HG03175 (cell line): ENCODE measurements around the gene CRX.
"Not testable (repeated sequence)": the region's sequence is repeated elsewhere in the genome, so short reads cannot be mapped to it uniquely, and the experiment has no call there.

Source experiments
- ATAC-seq: cut with Tn5 transposase; IDR thresholded peaks from one replicate; pipeline ENCODE4 v1.9.1; 2021; ENCODE audit warnings: mild to moderate bottlenecking, moderate library complexity; ENCODE audit not compliant: unreplicated experiment

CRX gene

DNA sequence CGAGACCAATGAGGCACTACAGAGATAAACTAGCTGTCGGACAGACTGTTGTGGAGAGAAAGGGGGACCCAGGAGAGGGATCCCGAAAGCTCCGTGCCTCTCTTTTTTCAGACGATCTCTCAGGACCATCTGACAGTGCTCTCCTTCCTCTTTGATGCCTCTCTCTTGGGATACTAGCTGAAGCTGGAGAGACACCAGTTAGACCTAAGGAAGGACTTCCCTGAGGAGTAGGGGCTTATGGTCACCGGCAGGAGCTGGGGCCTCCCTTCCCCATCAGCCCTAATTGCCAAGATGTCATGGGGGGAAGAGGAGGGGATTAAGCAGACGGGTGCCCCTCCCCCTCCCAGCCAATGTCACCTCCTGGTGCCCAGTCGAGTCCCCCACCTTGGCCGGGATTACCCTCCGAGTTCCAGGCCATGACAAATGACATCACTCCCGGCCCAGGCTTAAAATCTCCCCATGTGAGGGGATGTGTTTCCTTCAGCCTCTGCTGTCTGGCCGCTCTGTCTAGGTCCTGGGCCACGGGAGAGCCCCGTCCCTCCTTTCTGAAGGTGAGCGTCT lies at the start of gene CRX:
Gene CRX (plus strand): TSS at position 478 of the 561 bp plus-strand sequence. CDS start 12,507 bp downstream, outside the sequence.
- no peak for ATAC-seq

DNA sequence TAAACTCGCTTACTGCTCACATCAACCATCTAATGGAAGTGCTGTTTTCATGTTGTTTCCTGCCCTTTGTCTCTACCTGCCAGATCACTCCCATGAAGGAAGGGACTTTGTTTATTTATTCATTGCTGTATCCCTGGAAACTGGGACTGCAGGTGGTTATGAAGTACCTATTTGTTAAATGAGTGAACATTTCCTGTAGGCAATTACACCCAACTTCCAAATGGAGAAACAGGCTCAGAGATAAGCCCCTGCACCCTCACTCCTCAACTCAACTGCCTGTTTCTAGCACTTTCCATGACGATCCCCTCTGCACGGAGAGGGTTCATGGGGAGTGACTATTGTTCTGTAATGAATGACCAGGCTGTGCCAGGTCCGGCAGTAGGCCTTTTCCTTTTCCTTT lies 45.2 kb upstream of the CRX start:
- ATAC-seq, result no peak

DNA sequence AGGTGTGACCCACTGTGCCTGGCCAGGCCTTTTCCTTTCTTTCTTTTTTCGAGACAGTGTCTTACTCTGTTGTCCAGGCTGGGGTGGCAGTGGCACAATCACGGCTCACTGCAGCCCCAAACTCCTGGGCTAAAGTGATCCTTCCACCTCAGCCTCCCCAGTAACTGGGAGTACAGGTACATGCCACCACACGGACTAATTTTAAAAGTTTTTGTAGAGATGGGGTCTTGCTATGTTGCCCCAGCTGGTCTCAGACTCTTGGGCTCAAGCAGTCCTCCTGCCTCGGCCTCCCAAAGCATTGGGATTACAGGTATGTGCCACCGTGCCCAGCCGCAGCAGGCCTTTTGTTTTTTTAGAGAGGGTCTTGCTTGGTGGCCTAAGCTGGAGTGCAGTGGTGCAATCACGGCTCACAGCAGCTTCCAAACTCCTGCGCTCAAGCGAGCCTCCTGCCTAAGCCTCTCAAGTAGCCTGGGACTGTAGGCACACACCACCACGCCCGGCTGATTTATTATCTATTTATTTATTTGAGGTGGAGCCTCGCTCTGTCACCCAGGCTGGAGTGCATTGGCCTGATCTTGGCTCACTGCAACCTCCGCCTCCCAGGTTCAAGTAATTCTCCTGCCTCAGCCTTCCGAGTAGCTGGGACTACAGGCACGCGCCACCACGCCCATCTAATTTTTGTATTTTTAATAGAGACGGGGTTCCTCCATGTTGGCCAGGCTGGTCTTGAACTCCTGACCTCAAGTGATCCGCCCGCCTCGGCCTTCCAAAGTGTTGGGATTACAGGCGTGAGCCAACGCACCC lies 44.3 kb upstream of the CRX start:
- ATAC-seq, result not testable (repeated sequence)

DNA sequence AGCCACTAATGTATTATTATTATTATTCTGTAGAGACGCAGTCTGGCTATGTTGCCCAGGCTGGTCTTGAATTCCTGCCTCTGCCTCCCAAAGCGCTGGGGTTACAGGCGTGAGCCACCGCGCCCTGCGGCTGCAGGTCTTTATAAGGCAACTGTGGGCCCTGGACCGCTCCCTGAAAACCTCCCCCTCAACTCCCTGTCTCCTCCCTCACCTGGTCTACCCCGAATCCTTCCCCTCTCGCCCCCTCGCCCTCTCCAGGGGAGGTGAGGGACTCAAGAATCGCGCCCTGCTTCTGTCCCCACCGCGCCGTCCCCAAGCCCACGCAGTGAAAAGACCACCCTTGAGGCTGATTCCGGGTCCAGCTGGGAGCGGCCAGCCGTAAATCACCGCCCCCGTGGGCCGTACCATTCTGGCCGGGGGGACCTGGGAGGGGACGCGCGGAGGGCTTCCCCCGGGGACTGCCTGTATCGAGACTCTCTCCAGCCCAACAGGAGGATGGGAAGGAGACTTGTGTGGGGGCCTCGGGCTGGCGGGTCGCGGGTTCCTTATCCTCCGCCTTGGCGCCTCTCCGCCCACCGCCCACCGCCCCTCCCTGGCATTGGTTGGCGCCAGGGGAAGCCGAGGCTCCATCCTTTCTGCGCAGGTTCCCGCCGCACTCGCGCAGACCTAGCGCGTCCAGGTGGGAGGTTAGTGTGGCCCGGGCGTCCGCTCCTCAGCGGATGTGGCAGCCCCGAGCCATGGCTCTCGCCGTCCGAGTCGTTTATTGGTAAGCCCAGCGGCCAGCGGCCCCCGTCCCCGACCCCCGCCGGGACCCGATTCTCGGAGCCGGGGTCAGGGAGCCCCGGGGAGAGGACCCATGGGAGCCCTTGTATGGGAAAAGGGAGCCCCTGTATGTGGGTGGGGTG lies 43.4 kb upstream of the CRX start, which contains the start of gene SELENOW:
Gene SELENOW (plus strand): TSS at position 655 of the 905 bp plus-strand sequence. CDS start 83 bp downstream, at position 738.
- peak; percentile 77 for ATAC-seq

DNA sequence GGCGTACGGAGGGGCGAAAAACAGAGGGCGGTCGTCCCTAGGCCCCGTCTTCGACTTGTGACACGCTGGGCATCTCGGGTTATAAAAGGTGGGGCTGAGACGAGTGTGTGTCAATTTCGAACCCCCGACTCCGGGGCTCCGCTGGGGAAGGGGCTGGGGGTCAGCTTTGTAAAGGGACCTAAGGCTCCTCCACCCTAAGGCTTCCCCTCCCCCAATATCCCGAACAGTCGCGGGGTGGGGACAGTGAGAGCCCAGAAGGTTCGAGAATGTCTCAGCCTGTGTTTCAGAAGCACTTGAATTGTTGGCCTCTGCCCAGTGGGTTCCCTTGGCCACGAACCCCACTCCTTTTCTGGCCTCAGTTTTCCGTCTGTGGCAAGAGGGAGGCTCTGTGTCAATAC lies 42.8 kb upstream of the CRX start:
- peak; percentile 11 for ATAC-seq

DNA sequence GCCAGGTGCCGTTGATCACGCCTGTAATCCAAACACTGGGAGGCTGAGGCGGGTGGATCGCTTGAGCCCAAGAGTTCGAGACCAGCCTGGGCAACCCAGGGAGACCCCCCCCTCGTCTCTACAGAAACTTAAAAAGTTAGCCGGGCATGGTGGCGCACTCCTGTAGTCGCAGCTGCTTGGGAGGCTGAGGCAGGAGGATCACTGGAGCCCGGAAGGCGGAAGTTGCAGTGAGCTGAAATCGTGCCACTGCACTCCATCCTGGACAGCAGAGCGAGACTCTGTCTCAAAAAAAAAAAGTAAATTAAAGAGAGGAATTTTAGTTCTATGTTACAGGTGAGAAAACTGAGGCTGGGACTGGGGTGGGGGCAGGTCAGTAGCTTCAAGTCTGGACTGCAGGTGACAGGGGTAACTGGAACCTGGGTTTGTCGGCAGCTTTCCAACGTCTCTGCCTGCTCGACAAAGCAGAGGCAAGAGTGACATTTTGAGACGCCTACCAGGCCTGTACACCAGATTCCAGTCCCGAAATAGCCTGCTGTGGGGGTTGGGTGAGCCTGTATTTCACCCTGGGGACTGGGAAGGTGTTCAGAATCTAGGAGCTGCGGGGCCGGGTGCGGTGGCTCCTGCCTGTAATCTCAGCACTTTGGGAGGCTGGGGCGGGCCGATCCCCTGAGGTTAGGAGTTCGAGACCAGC lies 42.1 kb upstream of the CRX start:
- ATAC-seq, result no peak

DNA sequence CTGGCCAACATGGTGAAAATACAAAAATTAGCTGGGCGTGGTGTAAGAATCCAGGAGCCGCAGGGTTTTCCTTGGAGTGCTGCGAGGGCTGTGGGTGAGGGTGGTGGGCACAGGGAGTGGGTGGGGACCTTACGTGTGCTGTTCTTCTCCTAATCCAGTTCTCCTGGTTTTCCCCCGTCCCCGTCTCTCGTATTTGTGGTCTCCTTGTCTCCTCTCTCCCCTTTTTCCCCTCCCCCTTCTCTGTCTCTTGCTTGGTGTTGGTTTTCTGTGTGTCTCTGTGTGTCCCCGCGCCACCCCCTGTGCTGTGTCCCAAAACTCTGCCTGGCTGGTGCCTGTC lies 41.6 kb upstream of the CRX start:
- ATAC-seq, result no peak

DNA sequence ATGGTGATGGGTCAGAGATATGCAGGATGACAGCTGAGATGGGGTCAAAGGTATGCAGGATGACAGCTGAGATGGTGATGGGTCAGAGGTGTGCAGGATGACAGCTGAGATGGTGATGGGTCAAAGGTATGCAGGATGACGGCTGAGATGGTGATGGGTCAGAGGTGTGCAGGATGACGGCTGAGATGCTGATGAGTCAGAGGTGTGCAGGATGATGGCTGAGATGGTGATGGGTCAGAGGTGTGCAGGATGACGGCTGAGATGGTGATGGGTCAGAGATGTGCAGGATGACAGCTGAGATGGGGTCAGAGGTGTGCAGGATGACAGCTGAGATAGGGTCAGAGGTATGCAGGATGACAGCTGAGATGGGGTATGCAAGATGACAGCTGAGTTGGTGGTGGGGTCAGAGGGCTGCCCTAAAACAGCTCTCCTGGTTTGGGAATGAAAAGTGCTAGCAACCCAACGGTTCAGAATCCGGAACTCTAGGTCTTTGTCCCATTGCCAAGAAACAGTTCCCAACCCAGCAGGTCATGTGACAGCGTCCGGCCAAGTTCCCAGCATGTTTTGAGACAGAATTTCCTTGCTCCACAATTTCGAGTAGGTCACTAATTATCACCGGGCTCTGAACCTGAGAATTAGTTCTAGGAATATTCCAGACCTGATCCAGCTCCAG lies 40.0 kb upstream of the CRX start:
- ATAC-seq, result no peak

DNA sequence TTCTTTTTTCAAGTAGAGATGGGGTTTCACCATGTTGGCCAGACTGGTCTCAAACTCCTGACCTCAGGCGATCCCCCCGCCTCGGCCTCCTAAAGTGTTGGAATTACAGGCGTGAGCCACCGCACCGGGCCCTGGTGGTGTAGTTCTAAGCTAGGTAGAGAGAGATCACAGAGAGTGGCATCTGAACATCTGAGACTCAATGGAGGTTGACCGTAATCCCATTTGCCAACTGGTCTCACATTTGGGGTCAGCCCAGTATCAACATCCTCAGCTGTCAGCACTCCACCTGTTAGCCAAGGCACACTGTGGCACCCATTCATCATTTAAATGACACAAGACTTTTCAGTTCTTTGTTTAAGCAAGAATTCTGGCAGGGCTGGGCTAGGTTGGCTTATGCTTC lies 35.2 kb upstream of the CRX start:
- ATAC-seq, result no peak

DNA sequence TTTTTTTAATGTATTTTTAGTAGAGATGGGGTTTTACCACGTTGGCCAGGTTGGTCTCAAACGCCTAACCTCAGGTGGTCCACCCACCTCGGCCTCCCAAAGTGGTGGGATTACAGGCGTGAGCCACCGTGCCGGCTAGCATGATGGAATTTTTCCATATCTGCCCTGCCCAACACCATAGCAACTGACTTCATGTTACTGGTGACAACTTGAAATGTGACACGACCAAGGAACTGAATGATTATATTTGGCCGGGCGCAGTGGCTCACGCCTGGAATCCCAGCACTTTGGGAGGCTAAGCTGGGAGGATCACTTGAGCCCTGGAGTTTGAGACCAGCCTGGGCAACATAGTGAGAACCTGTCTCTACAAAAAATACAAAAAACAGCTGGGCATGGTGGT lies 34.4 kb upstream of the CRX start:
- ATAC-seq, result not testable (repeated sequence)

DNA sequence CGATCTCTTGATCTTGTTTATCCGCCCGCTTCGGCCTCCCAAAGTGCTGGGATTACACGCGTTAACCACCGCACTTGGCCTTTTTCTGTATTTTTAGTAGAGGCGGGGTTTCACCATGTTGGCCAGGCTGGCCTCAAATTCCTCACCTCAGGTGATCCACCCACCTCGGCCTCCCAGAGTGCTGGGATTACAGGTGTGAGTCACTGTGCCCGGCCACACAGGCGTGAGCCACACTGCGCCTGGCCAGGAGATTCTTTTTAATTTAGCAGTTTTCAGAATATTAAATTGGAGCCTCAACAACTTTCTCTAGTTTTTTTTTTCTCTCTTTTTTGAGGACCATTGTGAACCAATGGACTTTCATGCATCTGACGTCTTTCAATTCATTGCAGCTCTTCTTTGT lies 31.9 kb upstream of the CRX start:
- not testable (repeated sequence) for ATAC-seq

DNA sequence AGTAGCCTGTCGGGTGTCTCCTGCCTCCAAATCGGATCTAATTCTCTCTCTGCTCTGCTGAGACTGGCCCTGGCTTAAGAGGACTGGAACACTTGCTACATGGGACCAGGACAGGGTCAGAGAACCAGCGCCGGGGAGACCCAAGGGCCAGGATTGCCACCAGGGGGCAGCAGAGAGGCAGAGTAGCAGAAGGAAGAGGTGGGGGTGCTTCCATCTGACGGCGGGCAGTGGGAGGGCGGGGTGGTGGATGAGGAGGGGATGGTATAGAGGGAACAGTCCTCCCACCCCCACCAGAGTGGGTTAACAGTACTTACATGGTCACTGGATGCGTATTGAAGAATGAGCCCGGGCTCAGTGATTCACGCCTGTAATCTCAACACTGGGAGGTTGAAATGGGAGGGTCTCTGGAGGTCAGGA lies 31.3 kb upstream of the CRX start:
- ATAC-seq, result no peak

DNA sequence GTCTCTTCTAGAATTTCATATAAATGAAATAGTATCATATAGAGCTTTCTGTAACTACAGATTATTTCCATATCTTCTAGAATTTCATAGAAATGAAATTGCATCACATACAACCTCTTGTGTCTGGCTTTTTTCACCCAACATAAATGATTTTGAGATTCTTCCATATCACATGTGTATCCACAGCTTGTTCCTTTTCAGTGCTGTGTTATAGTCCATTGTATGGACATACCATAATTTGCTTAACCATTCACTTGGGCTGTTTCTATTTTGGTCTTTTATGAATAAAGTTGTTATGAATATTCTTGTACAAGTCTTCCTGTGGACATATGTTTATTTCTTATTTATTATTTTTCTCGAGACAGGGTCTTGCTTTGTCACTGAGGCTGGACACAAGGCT lies 29.1 kb upstream of the CRX start:
- no peak for ATAC-seq

DNA sequence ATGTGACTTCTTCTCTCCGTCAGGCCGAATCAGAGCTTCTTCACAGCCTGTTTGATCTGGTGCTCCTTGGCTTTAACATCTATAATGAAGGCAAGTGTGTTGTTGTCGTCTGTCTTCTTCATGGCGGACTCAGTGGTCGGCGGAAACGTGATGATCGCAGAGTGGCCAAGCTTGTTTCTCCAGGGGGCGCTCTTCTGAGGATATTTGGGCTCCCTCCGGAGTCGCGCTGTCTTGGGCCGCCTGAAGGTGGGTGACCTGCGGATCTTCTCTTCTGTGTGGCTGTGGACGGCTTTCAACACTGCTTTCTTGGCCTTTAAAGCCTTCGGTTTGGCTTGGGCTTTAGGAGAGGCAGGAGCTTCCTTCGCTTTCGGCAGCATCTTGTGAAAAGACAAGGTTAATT lies 27.2 kb upstream of the CRX start:
- no peak for ATAC-seq

DNA sequence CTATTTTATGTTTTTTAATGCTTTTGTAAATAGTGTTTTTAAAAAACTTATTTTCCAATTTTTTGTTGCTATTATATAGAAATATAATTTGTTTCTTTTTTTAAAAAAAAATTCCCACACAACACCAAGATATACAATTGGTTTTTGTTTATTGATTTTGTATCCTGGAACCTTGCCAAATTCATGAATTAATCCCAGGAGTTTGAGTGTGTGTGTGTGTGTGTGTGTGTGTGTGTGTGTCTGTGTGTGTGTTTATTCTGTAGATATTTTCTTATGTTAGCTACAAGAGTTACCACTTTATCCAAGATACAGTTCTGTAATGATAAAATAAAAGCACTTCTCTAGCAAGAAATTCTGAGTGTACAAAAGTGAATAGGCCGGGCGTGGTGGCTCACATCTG lies 25.0 kb upstream of the CRX start:
- ATAC-seq, result no peak

DNA sequence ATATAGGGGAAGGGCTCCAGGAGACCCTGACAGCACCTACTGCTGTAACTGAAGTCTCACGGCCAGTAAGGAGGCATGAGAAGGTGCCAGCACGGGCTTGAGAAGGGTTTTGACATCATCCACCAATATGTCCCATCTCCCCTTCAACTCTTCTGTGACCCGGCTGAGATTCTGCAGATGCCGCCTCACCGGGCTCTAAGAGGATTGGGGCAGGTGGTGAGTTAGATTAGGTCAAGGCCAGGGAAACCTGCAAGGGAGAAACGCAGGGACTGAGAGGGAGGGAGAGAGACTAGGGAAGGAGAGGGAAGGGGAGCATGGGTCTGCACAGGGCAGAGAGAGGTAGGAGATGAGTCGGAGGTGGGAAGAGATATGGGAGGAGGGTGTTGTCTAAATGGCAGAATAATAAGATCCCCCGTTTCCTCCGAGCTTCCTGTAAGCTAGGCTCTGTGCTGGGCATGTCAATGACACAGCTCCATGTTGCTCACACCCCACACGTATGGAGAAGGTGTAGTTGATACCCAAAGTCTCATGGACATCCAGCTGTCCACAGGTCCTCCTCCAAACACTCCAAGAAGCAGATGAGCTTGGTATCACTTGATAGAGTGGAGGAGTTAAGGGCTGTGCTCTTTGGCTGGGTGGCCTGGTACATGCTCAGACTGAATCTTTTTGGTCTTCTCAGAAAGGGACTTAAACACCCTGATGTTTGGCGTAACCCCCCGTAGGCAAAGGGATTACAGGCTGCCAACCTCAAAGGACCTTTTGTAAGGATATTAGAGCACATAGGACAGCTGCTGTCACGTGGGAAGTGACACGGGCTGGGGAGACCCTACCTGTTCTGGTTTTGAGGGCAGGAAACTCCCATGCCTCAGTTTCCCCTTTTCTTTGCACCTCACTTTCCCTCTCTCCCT lies 23.5 kb upstream of the CRX start:
- no peak for ATAC-seq

DNA sequence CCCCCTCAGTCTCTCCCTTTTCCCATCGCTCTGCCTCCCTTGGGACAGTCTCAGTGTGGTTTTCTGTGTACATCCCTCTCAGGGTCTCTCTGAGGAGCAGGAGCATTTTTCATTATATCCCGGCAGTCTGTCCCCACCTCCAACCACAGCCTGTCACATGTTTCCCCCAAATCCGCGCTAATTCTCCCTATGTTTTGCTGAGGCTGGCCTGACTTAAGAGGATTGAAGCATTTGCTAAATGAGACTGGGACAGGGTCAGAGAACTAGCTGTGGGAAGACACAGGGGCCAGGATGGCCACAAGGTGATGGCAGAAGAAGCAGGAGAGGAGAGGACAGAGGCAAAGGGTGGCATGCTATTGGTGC lies 22.9 kb upstream of the CRX start:
- no peak for ATAC-seq

DNA sequence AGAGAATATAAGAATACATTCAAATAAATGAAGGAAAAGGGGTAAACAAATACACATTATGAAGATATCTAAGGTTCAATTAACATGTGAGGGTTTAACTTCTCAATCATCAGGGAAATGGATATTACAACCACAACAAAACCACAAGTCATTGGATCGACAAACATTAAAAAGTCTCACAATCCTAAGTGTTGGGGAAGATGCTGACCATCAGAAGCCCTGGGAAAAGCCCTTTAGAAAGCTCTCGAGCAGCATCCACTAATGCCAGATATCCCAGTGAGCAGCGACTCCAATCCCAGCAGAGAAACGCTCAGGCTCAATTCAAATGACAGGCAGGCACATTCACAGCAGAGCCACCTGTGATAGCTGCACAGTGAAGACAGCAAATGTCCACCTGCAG lies 20.5 kb upstream of the CRX start:
- ATAC-seq, result no peak

DNA sequence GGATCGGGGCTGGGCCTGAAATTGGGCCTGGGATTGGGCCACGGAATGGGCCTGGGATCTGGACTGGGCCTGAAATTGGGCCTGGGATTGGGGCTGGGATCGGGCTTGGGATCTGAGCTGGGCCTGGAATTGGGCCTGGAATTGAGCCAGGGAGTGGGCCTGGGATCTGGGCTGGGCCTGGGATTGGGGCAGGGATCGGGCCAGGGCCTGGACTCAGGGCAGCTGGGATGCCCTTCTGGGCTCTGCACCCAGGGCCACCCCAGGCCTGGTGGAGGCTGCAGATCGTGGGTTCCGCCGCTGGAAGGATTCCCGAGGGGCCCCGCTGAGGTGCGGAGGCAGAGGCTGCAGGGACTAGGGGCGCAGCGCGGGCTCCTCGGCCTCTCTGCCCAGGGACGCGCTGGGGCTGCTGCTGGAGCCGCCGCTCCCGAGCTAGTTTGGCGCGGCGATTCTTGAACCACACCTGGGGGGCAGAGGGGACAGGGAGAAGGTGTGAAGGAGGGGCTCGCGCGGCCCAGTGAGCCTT lies 19.2 kb upstream of the CRX start:
- ATAC-seq, result no peak
